ENCODE data around the gene CCDC170.

- no peak for TF ChIP-seq EP300 (IDR thresholded peaks at IDR 0.05; ENCODE audit: borderline replicate concordance in 1 of 2, low read depth in 1 of 2, low read length in 1 of 2)
- TF ChIP-seq, protein P1, sequence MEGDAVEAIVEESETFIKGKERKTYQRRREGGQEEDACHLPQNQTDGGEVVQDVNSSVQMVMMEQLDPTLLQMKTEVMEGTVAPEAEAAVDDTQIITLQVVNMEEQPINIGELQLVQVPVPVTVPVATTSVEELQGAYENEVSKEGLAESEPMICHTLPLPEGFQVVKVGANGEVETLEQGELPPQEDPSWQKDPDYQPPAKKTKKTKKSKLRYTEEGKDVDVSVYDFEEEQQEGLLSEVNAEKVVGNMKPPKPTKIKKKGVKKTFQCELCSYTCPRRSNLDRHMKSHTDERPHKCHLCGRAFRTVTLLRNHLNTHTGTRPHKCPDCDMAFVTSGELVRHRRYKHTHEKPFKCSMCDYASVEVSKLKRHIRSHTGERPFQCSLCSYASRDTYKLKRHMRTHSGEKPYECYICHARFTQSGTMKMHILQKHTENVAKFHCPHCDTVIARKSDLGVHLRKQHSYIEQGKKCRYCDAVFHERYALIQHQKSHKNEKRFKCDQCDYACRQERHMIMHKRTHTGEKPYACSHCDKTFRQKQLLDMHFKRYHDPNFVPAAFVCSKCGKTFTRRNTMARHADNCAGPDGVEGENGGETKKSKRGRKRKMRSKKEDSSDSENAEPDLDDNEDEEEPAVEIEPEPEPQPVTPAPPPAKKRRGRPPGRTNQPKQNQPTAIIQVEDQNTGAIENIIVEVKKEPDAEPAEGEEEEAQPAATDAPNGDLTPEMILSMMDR (IDR thresholded peaks at IDR 0.05), result no peak
- TF ChIP-seq MXI1 (IDR thresholded peaks at IDR 0.05; ENCODE audit: low read depth, low read length), result no peak
These were observed 18.7 kb downstream of the CCDC170 start for GRCh38 chr6:151512481-151512880.
